ENCODE measurements around the gene PRPS1L1.

The PRPS1L1 gene

GRCh38 chr7:18016547-18017444, 10.8 kb downstream of the PRPS1L1 start:
- H3K36me3 ChIP-seq, result no peaks in the 10 kb centered on the region
- no peak overlapping the region for H3K9ac ChIP-seq
- no peaks in the 10 kb centered on the region for H3K27me3 ChIP-seq
- H4K20me1 ChIP-seq, result no peaks in the 10 kb centered on the region
- no peak for TF ChIP-seq Cebpa-rat (IDR thresholded peaks at IDR 0.05)
- H3K4me1 ChIP-seq, result no peaks in the 10 kb centered on the region
- H3K4me3 ChIP-seq, result no peak overlapping the region
- H3K4me2 ChIP-seq, result no peak overlapping the region
- H3K27ac ChIP-seq, result no peak overlapping the region
- H3K9me3 ChIP-seq, result peaks cover 3% of the 10 kb centered on the region; the same call in 1 of the 2 replicates

GRCh38 chr7:18013936-18014335, 13.7 kb downstream of the PRPS1L1 start:
- H3K27me3 ChIP-seq, result no peaks in the 10 kb centered on the region
- no peaks in the 10 kb centered on the region for H3K4me1 ChIP-seq
- H3K4me3 ChIP-seq, result no peak overlapping the region
- H4K20me1 ChIP-seq, result no peaks in the 10 kb centered on the region
- H3K27ac ChIP-seq, result no peak overlapping the region
- H3K9ac ChIP-seq, result no peak overlapping the region
- peaks cover 3% of the 10 kb centered on the region; the same call in 1 of the 2 replicates for H3K9me3 ChIP-seq
- TF ChIP-seq Cebpa-rat (IDR thresholded peaks at IDR 0.05), result no peak
- H3K4me2 ChIP-seq, result no peak overlapping the region
- no peaks in the 10 kb centered on the region for H3K36me3 ChIP-seq

- H3K9me3 ChIP-seq, result no peaks in the 10 kb centered on the region
- no peak overlapping the region for H3K4me3 ChIP-seq
- H3K27ac ChIP-seq, result no peak overlapping the region
- no peaks in the 10 kb centered on the region for H3K36me3 ChIP-seq
- no peak overlapping the region for H3K9ac ChIP-seq
- no peak for TF ChIP-seq Cebpa-rat (IDR thresholded peaks at IDR 0.05)
- H4K20me1 ChIP-seq, result no peaks in the 10 kb centered on the region
- H3K4me1 ChIP-seq, result no peaks in the 10 kb centered on the region
- no peak overlapping the region for H3K4me2 ChIP-seq
- no peaks in the 10 kb centered on the region for H3K27me3 ChIP-seq
These were observed 23.3 kb downstream of the PRPS1L1 start for GRCh38 chr7:18004372-18004771.

GRCh38 chr7:18003286-18003994, 24.2 kb downstream of the PRPS1L1 start:
- Histone ChIP-seq H4K20me1 (no peaks in the 10 kb centered on the region), H3K9me3 (0 out of 2 replicates have a peak, but pooled peaks cover 4% of the 10 kb centered on the region), H3K27me3 (no peaks in the 10 kb centered on the region), H3K36me3 (no peaks in the 10 kb centered on the region), H3K9ac (no peak overlapping the region), H3K27ac (no peak overlapping the region), H3K4me1 (no peaks in the 10 kb centered on the region), H3K4me3 (no peak overlapping the region), H3K4me2 (no peak overlapping the region)
- no peak for TF ChIP-seq Cebpa-rat (IDR thresholded peaks at IDR 0.05)

GRCh38 chr7:17998692-17999091, 29.0 kb downstream of the PRPS1L1 start:
- no peak overlapping the region for H3K9ac ChIP-seq
- H4K20me1 ChIP-seq, result no peaks in the 10 kb centered on the region
- H3K9me3 ChIP-seq, result 0 out of 2 replicates have a peak, but pooled peaks cover 4% of the 10 kb centered on the region
- H3K4me3 ChIP-seq, result no peak overlapping the region
- H3K4me1 ChIP-seq, result no peaks in the 10 kb centered on the region
- no peak overlapping the region for H3K27ac ChIP-seq
- TF ChIP-seq Cebpa-rat (IDR thresholded peaks at IDR 0.05), result no peak
- H3K36me3 ChIP-seq, result no peaks in the 10 kb centered on the region
- no peak overlapping the region for H3K4me2 ChIP-seq
- H3K27me3 ChIP-seq, result no peaks in the 10 kb centered on the region

DNA sequence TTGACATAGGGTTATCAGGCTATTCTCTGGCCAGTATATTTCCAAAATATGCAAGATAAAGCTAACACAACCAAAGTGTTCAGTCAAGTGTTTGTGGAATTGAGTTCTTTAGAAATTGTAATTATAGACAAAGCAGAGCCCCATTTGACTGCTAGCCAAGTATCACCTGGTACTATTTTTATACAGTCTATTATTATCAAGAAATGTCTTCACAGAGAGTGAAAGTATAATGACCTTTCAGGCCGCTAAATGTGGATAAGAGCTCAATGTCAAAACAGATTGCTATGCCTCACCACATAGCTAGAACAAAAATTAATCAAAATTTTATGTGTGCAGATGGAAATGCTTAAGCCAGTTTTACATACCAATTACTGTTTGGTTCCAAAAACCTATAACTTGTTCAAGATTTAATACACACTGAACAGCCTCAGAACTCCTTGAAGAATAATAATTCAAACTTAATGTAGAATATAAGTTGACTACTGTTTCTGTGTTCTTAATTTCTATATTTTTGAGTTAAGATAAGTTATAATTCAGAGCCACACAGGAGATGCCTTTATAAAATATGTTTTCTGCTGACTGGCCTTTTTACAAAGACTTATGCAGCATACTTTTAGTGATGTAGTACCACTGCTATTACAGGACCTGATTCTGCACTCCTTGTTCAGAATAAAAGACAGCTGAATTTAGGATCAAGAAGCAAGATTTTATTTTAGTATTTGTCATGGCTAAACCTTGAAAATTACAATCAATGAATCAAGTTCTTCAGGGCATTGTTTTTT, 31.0 kb downstream of the PRPS1L1 start:
- Histone ChIP-seq H3K27ac (no peak overlapping the region), H4K20me1 (no peaks in the 10 kb centered on the region), H3K4me2 (no peak overlapping the region), H3K27me3 (no peaks in the 10 kb centered on the region), H3K36me3 (no peaks in the 10 kb centered on the region), H3K4me1 (no peaks in the 10 kb centered on the region), H3K4me3 (no peak overlapping the region), H3K9ac (no peak overlapping the region), H3K9me3 (0 out of 2 replicates have a peak, but pooled peaks cover 4% of the 10 kb centered on the region)
- no peak for TF ChIP-seq Cebpa-rat (IDR thresholded peaks at IDR 0.05)

GRCh38 chr7:17996040-17996439, 31.6 kb downstream of the PRPS1L1 start:
- H3K4me1 ChIP-seq, result no peaks in the 10 kb centered on the region
- no peak overlapping the region for H3K4me2 ChIP-seq
- H3K36me3 ChIP-seq, result no peaks in the 10 kb centered on the region
- no peak overlapping the region for H3K9ac ChIP-seq
- H3K27ac ChIP-seq, result no peak overlapping the region
- H3K4me3 ChIP-seq, result no peak overlapping the region
- TF ChIP-seq Cebpa-rat (IDR thresholded peaks at IDR 0.05), result no peak
- no peaks in the 10 kb centered on the region for H3K27me3 ChIP-seq
- 0 out of 2 replicates have a peak, but pooled peaks cover 4% of the 10 kb centered on the region for H3K9me3 ChIP-seq
- H4K20me1 ChIP-seq, result no peaks in the 10 kb centered on the region

DNA sequence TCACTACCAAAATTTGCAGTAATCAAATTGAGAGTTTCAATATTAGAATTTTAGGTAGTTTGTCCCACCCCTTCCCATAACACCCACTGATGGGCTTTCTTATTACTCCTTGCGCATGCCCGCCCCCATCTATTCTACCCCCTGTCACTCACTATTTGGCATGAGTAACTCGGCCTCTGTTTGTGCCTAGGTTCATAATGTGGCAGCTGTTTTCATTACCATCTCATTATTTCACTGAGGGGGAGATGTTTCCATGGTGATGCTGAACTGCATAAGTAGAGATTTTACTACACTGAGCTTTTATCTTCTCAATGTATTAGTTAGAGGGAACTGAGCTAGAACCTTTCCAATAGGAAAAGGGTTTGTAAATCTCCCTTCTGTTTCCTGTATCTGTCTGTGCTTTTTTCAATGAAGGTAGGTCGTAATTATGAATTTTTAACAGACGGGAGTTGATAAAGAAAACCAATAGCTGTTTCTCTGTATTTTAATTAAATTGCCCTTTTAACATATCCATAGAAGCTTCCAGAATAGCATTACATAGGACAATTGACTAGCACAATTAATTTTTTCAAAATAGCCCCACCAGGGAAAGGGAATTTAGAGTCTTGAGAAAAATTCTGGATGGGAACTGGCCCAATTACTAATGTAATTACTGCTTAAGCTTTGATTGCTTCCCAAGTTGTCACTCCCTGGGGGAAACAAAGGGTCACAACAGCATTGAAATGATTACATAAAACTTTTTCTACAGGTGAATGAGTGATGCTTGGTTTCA, 33.4 kb downstream of the PRPS1L1 start:
- Histone ChIP-seq H3K27me3 (no peaks in the 10 kb centered on the region), H3K27ac (no peak overlapping the region), H3K4me1 (no peaks in the 10 kb centered on the region), H4K20me1 (no peaks in the 10 kb centered on the region), H3K4me2 (no peak overlapping the region), H3K36me3 (no peaks in the 10 kb centered on the region), H3K9me3 (0 out of 2 replicates have a peak, but pooled peaks cover 4% of the 10 kb centered on the region), H3K4me3 (no peak overlapping the region), H3K9ac (no peak overlapping the region)
- TF ChIP-seq Cebpa-rat (IDR thresholded peaks at IDR 0.05), result no peak
